VCaP (cell line): ENCODE data around the gene WNT9A.

Experiments
- H3K27ac ChIP-seq: fragments of 450-650 bp; 2 replicates; pipeline ENCODE4 v1.5.1; 2017
- TF ChIP-seq, protein P1 (sequence below): fragments of 450-650 bp; conservative IDR thresholded peaks from 2 replicates; pipeline ENCODE4 v1.5.1; 2017; ENCODE audit warnings: mild to moderate bottlenecking, moderate library complexity

The WNT9A gene

DNA sequence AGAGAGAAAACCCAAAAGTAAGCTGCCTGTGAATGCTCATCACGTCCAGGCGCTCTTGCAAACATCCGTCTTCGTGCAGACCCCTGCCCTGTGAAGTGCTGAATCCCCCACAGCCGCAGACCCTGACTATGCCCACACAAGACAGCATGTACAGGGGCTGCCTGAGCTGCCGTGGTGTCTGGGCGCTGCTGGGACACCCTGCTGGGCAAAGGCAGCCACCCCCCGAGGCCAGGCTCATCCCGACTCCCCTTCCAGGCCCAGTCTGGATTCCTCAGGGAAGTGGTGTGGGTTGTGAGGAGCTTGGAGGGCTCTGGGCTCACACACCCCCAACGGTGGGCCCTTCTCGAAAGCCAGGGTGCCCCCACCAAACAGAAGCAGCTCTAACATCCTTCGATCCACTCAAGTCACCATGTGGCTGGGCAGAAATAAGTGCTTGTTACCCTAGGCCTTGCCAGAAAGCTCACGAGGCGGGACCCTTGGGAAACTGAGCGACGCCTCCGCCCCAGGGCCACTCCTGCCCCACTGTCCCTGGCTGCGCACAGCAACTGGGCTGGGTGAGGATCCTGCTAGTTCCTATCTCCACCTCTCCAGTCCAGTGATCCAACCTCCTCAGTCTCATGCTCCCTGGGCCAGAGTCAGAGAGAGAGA, 4.8 kb upstream of the WNT9A start:
- H3K27ac ChIP-seq, result no peak overlapping the region
- TF ChIP-seq, protein P1, sequence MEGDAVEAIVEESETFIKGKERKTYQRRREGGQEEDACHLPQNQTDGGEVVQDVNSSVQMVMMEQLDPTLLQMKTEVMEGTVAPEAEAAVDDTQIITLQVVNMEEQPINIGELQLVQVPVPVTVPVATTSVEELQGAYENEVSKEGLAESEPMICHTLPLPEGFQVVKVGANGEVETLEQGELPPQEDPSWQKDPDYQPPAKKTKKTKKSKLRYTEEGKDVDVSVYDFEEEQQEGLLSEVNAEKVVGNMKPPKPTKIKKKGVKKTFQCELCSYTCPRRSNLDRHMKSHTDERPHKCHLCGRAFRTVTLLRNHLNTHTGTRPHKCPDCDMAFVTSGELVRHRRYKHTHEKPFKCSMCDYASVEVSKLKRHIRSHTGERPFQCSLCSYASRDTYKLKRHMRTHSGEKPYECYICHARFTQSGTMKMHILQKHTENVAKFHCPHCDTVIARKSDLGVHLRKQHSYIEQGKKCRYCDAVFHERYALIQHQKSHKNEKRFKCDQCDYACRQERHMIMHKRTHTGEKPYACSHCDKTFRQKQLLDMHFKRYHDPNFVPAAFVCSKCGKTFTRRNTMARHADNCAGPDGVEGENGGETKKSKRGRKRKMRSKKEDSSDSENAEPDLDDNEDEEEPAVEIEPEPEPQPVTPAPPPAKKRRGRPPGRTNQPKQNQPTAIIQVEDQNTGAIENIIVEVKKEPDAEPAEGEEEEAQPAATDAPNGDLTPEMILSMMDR, result no peak

DNA sequence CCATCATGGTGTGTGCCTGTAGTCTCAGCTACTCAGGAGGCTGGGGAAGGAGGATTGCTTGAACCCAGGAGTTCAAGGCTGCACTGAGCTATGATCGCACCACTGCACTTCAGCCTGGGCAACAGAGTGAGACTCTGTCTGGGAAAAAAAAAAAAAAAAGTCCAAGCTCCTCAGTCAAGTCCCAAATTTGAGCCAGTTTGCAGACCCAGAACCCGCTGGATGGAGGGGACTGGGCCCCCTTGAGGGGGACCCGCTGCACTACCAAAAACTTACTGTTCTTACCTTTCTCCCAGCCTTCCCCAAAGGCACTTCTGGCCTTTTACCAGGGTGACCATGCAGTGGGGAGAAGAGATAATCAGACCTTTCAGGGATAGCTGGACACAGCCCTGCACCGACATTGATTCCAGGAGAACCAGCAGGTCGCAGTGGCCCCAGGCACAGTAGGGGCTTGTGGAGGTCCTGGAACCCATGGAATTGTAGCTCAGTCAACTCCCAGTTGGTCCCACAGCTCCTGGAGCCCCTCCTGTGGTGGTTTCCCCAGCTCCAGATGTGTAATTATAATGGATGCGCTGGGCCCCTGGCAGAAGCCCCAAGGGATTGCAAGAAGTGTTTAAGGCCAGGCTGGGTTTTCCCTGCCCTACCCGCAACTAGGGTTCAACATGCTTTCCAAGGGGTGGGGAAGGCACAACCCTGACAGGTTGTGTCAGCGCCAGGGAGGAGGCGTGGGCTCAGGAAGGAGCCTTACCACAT, 4.1 kb upstream of the WNT9A start:
- TF ChIP-seq, protein P1, result no peak
- H3K27ac ChIP-seq, result no peak overlapping the region

DNA sequence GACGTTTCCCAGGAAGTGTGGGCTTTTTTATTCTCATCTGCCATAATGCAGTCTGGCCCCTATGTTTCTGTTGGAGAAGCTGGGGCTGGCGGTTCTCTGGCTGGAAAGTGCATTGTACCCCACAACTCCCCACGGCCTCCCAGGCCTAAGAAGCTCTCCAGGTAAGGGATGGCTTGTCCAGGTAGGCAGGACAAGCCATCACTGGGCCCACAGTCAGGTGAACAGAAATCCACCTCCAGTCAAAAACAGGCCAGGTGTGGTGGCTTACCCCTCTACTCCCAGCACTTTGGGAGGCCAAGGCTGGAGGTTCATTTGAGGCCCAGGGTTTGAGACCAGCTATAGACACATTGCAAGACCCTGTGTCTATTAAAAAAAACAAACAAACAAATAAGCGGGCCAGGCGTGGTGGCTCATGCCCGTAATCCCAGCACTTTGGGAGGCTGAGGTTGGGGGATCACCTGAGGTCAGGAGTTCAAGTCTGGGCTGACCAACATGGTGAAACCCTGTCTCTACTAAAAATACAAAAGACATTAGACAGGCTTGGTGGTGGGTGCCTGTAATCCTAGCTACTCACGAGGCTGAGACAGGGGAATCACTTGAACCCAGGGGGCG, 3.1 kb upstream of the WNT9A start:
- TF ChIP-seq, protein P1, result no peak

DNA sequence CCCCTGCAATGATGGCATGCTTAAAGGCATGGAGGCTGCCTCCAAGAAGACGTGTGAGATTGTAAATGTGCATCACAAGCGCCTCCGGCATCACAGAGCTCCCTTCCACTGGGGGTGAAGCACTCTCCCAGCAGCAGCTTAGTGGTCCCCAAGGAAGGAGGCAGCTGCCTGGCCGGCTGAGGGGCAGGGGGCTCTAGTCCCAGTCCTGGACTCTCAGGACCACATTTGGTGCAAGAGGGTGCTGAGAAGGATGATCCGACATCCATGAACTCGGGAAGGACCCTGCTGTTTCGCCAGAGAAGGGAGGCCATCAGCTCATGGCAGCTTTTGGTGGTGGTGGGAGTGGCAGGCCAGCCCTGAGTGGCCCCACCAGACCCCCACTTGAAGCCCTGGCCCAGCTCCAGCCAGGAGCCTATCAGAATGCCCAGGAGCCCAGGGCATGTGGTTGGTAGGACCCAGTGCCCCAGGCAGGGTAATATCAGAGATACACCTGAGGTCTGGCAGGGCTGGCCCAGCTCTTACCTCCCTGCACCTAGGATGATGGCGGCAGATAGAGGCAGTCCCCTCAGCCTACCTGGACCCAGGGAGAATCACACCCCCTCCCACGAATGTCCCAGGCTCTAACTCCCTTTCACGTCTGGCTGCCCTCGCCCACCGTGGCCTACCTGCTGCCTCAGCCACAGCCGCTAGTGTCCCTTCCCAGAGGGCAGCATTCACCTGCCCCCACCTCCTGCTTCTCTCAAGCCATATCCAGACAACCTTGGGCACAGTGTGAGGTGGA, 2.4 kb upstream of the WNT9A start:
- no peak overlapping the region for H3K27ac ChIP-seq
- TF ChIP-seq, protein P1, result no peak

More for the DNA sequence above, 3.1 kb upstream of the WNT9A start:
- H3K27ac ChIP-seq, result no peak overlapping the region

DNA sequence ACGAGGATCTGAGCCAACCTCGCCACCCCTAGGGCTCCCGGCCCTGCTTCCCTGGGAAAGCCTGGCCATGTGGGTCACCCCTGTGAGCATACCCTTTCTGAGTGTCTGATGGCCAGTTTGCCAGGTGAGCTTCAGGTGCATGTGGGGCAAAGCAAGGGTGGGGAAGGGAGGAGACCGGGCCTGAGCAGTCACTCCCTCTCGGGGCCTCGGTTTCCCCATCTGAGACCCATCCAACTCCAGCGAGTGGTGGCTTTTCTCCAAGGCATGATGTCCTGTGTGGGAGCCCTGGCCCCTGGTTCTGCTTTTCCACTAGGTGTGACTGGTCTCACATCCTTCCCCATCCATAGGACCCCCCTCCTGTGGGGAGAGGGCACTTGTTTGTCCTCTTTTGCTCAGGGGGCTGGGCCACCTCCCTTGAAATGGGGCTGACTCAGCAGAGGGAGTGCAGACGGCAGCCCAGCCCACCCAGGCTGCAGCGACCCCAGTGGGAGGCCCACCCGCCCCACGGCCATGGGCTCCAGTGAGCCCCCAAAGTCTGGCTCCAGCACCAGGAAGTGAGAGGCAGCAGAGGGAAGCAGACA, 1.7 kb upstream of the WNT9A start:
- H3K27ac ChIP-seq, result no peak overlapping the region
- TF ChIP-seq, protein P1, result no peak

DNA sequence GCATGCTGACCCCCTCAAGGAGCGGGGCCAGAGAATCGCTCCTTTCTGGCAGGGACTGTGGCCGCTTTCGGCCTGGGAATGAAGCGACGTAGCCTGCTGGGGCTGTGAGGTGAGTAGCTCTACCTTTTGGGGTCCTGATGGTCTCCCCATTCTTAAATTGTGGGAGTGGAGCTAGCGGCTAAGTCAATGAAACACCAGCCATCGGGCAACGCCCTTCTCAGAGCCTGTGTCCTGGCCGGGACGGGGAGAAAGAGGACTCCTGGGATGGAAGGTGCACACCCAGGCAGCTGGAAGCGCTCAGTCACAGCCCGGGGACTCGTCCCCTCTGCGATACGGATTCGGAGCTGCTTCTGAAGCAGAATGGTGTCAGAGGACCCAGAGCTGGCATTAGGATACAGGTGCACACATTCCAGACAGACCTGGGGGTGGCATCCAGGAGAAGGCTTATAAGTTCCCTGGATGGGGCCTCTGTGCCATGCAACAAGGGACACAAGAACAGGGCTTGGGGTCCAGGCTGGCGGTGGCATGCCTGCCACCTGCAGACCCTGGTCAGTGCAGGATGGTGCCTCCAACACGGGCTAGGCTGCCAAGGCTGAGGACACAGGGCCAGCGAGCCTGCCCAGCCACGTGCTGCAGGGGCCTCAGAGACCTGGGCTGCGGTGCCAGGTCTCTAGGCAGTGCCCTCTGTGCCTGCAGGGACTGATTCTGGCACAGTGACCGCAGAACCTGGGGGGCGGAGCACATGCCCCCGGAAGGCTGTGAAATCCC, 945 bp upstream of the WNT9A start:
- H3K27ac ChIP-seq, result no peak overlapping the region; the same call in 1 of the 2 replicates

More for the DNA sequence above, 945 bp upstream of the WNT9A start:
- TF ChIP-seq, protein P1, result no peak
